ENCODE results near the gene DUSP28. TPM values are rescaled to one million over a fixed set of nuclear protein-coding genes. Genes with fewer than 3 reads are reported as not detected.

DUSP28 gene
- total RNA-seq, 4 donors from 2014 or later = 3.3 to 5.5 (median 4.7) TPM

DNA sequence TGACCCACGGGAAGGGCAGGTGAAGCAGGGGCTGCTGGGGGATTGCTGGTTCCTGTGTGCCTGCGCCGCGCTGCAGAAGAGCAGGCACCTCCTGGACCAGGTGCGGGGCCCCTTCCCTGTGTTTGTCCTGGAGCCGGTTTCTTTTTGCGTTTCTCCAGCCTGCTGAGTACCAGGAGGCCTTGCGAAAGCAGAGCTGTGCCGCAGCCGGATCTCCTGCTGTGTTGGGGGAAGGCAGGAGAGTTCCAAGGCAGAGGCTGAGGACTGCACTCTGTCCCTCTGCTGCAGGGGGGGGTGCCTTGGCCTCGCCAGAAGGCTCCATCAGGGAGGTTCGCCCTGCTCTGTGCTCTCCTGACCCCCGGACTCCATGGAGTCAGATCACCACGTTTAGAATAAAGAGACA lies 29.2 kb downstream of the DUSP28 start:
- TF ChIP-seq, protein P1, sequence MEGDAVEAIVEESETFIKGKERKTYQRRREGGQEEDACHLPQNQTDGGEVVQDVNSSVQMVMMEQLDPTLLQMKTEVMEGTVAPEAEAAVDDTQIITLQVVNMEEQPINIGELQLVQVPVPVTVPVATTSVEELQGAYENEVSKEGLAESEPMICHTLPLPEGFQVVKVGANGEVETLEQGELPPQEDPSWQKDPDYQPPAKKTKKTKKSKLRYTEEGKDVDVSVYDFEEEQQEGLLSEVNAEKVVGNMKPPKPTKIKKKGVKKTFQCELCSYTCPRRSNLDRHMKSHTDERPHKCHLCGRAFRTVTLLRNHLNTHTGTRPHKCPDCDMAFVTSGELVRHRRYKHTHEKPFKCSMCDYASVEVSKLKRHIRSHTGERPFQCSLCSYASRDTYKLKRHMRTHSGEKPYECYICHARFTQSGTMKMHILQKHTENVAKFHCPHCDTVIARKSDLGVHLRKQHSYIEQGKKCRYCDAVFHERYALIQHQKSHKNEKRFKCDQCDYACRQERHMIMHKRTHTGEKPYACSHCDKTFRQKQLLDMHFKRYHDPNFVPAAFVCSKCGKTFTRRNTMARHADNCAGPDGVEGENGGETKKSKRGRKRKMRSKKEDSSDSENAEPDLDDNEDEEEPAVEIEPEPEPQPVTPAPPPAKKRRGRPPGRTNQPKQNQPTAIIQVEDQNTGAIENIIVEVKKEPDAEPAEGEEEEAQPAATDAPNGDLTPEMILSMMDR (IDR thresholded peaks at IDR 0.05) = no peak
- DNase-seq (ENCODE audit: low spot score) (no peak), ATAC-seq (ENCODE audit: low FRiP score) (no peak)

DNA sequence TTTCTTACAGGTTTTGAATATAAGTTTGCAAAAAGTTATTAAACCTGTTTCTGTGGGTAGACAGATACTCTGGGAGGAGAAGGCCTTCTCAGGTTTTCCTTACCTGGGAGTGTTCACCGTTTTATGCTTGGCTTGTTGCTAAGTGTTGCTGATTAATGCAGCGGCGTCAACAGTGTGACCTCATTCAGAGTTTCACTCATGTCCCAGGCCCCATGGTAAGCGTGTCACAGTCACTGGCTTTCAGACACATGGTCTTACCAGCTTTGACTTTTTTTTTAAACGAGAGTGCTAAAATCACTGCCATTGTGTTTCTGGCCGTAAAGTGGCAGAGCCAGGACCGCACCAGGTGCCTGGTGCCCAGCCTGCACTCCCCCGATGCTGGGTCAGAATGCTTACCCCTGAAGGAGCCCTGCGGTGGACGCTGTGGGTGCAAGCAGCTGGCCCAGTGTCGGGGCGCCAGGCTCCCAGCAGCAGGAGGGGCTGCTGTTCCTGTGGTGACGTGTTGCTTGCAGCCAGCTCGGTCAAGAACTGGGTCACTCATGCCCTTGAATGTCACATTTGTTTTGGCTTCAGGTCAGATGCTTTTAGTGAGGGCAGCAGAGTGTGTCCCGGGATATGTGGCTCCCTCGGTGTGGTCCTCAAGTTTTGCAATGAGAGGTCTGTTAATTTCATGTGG lies 29.8 kb downstream of the DUSP28 start:
- DNase-seq (ENCODE audit: low spot score) (no peak), ATAC-seq (ENCODE audit: low FRiP score) (no peak)
- TF ChIP-seq, protein P1 (IDR thresholded peaks at IDR 0.05) = no peak

DNA sequence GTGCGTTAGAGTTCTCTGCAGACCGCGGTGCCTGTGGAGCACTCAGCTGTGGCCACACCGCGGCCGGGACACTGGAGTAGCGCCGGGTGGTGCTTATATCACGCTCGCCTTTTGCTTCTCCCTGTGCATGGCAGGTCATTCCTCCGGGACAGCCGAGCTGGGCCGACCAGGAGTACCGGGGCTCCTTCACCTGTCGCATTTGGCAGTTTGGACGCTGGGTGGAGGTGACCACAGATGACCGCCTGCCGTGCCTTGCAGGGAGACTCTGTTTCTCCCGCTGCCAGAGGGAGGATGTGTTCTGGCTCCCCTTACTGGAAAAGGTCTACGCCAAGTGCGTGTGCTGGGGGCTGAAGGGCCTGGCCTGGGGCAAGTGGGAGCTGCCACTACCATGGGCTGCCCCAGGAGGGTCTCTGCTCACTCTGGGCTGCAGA lies 30.5 kb downstream of the DUSP28 start:
- TF ChIP-seq, protein P1 (IDR thresholded peaks at IDR 0.05) = no peak
- no peak for DNase-seq (ENCODE audit: low spot score)
- ATAC-seq (ENCODE audit: low FRiP score) = no peak

DNA sequence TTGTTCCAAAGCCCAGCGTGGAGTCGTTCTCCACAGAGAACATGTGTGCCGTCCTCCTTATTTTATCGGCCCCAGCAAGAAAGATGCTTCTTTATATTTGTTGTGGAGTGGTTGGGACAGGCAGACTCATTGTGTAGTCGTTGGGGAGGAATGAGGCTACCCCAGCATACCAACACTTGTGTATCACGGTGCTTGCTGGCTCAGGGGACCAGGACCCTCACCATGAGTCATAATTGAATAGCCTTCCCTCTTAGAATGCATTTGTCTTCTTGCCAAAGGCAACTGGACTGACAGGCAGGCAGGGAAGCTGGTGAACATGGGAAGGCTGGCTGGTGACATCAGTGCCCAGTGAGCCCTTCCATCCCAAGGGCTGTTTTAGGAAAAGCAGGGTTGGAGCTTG lies 31.1 kb downstream of the DUSP28 start:
- TF ChIP-seq, protein P1 (IDR thresholded peaks at IDR 0.05) = no peak
- DNase-seq (ENCODE audit: low spot score) (no peak), ATAC-seq (ENCODE audit: low FRiP score) (no peak)

DNA sequence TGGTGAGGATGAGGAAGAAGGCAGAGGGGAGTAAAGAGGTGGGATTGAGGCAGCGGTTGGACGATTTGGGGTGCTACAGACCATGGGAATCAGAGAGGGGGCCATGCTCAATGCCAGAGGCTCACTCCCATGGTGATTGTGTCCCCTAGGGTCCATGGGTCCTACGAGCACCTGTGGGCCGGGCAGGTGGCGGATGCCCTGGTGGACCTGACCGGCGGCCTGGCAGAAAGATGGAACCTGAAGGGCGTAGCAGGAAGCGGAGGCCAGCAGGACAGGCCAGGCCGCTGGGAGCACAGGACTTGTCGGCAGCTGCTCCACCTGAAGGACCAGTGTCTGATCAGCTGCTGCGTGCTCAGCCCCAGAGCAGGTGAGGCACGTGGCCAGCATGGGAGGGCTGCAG lies 31.6 kb downstream of the DUSP28 start:
- TF ChIP-seq, protein P1 (IDR thresholded peaks at IDR 0.05) = no peak
- DNase-seq (ENCODE audit: low spot score) = no peak

DNA sequence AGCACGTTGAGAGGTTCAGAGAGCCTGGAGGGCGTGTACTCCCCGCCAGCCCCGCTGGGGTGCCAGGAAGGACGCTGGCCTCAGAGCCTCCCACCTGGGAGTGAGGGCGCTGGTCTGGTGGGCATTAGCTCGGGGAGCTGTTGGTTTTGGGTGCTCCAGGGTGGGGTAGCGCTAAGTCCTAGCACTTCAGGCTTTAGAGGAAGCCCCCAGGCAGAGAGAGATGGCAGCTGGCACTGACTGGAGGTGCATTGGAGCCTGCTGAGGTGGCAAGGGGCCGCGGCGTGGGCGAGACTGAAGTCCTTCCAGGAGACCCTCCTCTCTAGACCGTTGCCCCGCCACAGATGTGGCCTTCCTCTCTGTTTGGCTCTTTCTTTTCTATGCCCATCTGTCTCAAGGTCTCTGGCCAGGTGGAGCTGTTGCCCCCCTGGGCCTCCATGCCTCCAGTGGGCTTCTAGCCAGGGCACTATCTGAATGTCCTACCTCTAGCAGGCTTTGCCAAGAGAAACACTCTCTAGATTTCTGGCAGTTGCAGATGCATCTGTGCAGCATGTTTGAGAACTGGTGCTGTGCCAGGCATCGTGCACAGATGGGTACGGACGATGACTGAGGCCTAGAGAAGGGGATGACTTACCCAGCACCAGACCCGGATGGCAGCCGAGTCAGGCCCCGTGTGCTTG lies 33.0 kb downstream of the DUSP28 start:
- no peak for ATAC-seq (ENCODE audit: low FRiP score)
- DNase-seq (ENCODE audit: low spot score) = no peak
- TF ChIP-seq, protein P1 (IDR thresholded peaks at IDR 0.05) = no peak

More for the DNA sequence above, 31.6 kb downstream of the DUSP28 start:
- no peak for ATAC-seq (ENCODE audit: low FRiP score)
